Right cardiac atrium (tissue), 5 donors: Measurements from ENCODE around the gene PARP6. TPM values are rescaled to one million over a fixed set of nuclear protein-coding genes. Genes with fewer than 3 reads are reported as not detected.

Experiments
- ATAC-seq, 2 donors: fragments of 200-7000 bp; cut with Tn5 transposase; one replicate each; pipeline versions ENCODE4 v1.8.0 to v1.9.1; 2020; ENCODE audit warnings: moderate library complexity in 2 of 2, mild to moderate bottlenecking in 1 of 2
- DNase-seq, 3 donors: peaks; one replicate each; pipeline ENCODE4 v3.0.0-alpha.2; 2020
- H3K27ac ChIP-seq: one replicate; pipeline ENCODE4 v1.5.1; 2013; ENCODE audit warnings: mild to moderate bottlenecking, low read length, control low read depth, moderate library complexity
- H3K27me3 ChIP-seq: one replicate; pipeline ENCODE4 v1.6.1; 2013; ENCODE audit not compliant: control insufficient read depth, insufficient read depth
- H3K4me1 ChIP-seq: one replicate; pipeline ENCODE4 v1.6.1; 2013; ENCODE audit warnings: low read length; ENCODE audit not compliant: control insufficient read depth, insufficient read depth
- H3K4me3 ChIP-seq: one replicate; pipeline ENCODE4 v1.5.1; 2013; ENCODE audit warnings: low read length, control low read depth
- H3K9me3 ChIP-seq: one replicate; pipeline ENCODE4 v1.6.1; 2013; ENCODE audit warnings: low read length; ENCODE audit not compliant: control insufficient read depth
- WGBS: extraction: QIAGEN DNeasy Blood & Tissue Kit; methylation state at CpG from one replicate; pipeline ENCODE4 v1.1.7; 2013; 5-methylcytosine and 5-hydroxymethylcytosine counted together
- intact Hi-C, 4 donors: fragments of 100-400 bp; cut with DNase I; formaldehyde crosslinking; loops; one replicate each; pipeline versions ENCODE4 v1.11.0 to v1.14.0; 2022 to 2023
- polyA plus RNA-seq: library from polyadenylated mRNA; stranded (reverse); fragments of 200-250 nt; gene quantifications from one replicate; pipeline ENCODE4 v1.2.3, GENCODE V29; 2013
- total RNA-seq, 4 donors: library from RNA; stranded (reverse); fragmentation: NEBNext Ultra II Directional; extraction: Animal tissue kit (Norgen Biotek cat#: 25700); gene quantifications; one replicate each; pipeline ENCODE4 v1.2.1, GENCODE V29; 2021
- donor health status: healthy with polysubstance abuse.
- donor health status: DM: no; HTN: yes; CAD: no.
- donor health status: DM: no; HTN: no; CAD: no.
- donor health status: DM: no; HTN: yes; CAD: no; lungs with severe emphysema.
- donor health status: DM: yes; HTN: yes; CAD: no.

Gene PARP6
- total and polyA plus RNA-seq, 5 donors: 34.5 to 53.6 (median 43.7) TPM

GRCh38 chr15:72206677-72207000 lies 65.7 kb downstream of the PARP6 start:
- WGBS: 86% methylated on average over 5 of the region's 5 CpGs
- DNase-seq: no peak
- Histone ChIP-seq H3K27me3 (no peaks in the 10 kb centered on the region), H3K27ac (no peak overlapping the region), H3K9me3 (no peaks in the 10 kb centered on the region), H3K4me1 (peaks cover 16% of the 10 kb centered on the region), H3K4me3 (no peak overlapping the region)
- ATAC-seq: no peak
- intact Hi-C loops: loop anchor here in 1 of 4 donors (10.0 kb wide), 1 partner anchor 68 kb away; the partner anchor contains the start of gene PARP6

GRCh38 chr15:72205896-72206676 lies 66.3 kb downstream of the PARP6 start:
- Histone ChIP-seq H3K4me3 (no peak overlapping the region), H3K27ac (no peak overlapping the region), H3K27me3 (no peaks in the 10 kb centered on the region), H3K9me3 (no peaks in the 10 kb centered on the region), H3K4me1 (peaks cover 19% of the 10 kb centered on the region)
- ATAC-seq (no peak), DNase-seq (no peak)
- intact Hi-C loops: loop anchor here in 1 of 4 donors (10.0 kb wide), 1 partner anchor 69 kb away; the partner anchor contains the start of gene PARP6
- 91% methylated on average over 10 of the region's 10 CpGs for WGBS

- peaks cover 21% of the 10 kb centered on the region for H3K4me1 ChIP-seq
- DNase-seq (no peak), ATAC-seq (no peak)
- no peaks in the 10 kb centered on the region for H3K27me3 ChIP-seq
- 90% methylated on average over 2 of the region's 2 CpGs for WGBS
- H3K4me3 ChIP-seq: no peak overlapping the region
- H3K27ac ChIP-seq: no peak overlapping the region
- intact Hi-C loops: loop anchor here in 1 of 4 donors (10.0 kb wide), 1 partner anchor 70 kb away; the partner anchor contains the start of gene PARP6
- H3K9me3 ChIP-seq: no peaks in the 10 kb centered on the region
Measured at GRCh38 chr15:72205273-72205672, 67.1 kb downstream of the PARP6 start.

- ATAC-seq (peak; percentile 80 to 90), DNase-seq (peak; percentile 77 to 90 (median 89))
- no peak overlapping the region for H3K4me3 ChIP-seq
- peak overlapping the region; percentile 80 for H3K27ac ChIP-seq
- intact Hi-C loops: loop anchor here in 1 of 4 donors (10.0 kb wide), 1 partner anchor 71 kb away; the partner anchor contains the start of gene PARP6
- no peaks in the 10 kb centered on the region for H3K27me3 ChIP-seq
- 15% methylated on average over 5 of the region's 5 CpGs for WGBS
- no peaks in the 10 kb centered on the region for H3K9me3 ChIP-seq
- peaks cover 24% of the 10 kb centered on the region for H3K4me1 ChIP-seq
Measured at GRCh38 chr15:72203507-72203837, 68.9 kb downstream of the PARP6 start.

GRCh38 chr15:72202801-72203506 lies 69.4 kb downstream of the PARP6 start:
- WGBS: 78% methylated on average over 8 of the region's 8 CpGs
- Histone ChIP-seq H3K4me1 (peaks cover 24% of the 10 kb centered on the region), H3K9me3 (no peaks in the 10 kb centered on the region), H3K27me3 (no peaks in the 10 kb centered on the region), H3K27ac (peak overlapping the region; percentile 80), H3K4me3 (no peak overlapping the region)
- ATAC-seq (no peak), DNase-seq (no peak)
- intact Hi-C loops: loop anchor here in 1 of 4 donors (10.0 kb wide), 1 partner anchor 72 kb away; the partner anchor contains the start of gene PARP6

GRCh38 chr15:72202302-72202701 lies 70.1 kb downstream of the PARP6 start:
- ATAC-seq: no peak
- Histone ChIP-seq H3K9me3 (no peaks in the 10 kb centered on the region), H3K27ac (peak overlapping the region; percentile 80), H3K4me3 (no peak overlapping the region), H3K4me1 (peaks cover 24% of the 10 kb centered on the region), H3K27me3 (no peaks in the 10 kb centered on the region)
- WGBS: 90% methylated on average over 13 of the region's 13 CpGs
- intact Hi-C loops: loop anchor here in 1 of 4 donors (10.0 kb wide), 1 partner anchor 72 kb away; the partner anchor contains the start of gene PARP6
- no peak for DNase-seq

GRCh38 chr15:72201391-72201921 lies 70.9 kb downstream of the PARP6 start:
- ATAC-seq (no peak), DNase-seq (no peak)
- no peak overlapping the region for H3K4me3 ChIP-seq
- no peaks in the 10 kb centered on the region for H3K9me3 ChIP-seq
- peaks cover 24% of the 10 kb centered on the region for H3K4me1 ChIP-seq
- WGBS: 54% methylated on average over 3 of the region's 3 CpGs
- H3K27ac ChIP-seq: peak overlapping the region; percentile 65
- intact Hi-C loops: loop anchor here in 1 of 4 donors (10.0 kb wide), 1 partner anchor 73 kb away; the partner anchor contains the start of gene PARP6
- no peaks in the 10 kb centered on the region for H3K27me3 ChIP-seq

- Histone ChIP-seq H3K4me1 (peaks cover 24% of the 10 kb centered on the region), H3K9me3 (no peaks in the 10 kb centered on the region), H3K4me3 (no peak overlapping the region), H3K27ac (peak overlapping the region; percentile 31), H3K27me3 (no peaks in the 10 kb centered on the region)
- DNase-seq (no peak), ATAC-seq (no peak)
- 79% methylated on average over 15 of the region's 15 CpGs for WGBS
- intact Hi-C loops: loop anchor here in 1 of 4 donors (10.0 kb wide), 1 partner anchor 74 kb away; the partner anchor contains the start of gene PARP6
Measured at GRCh38 chr15:72200395-72201237, 71.7 kb downstream of the PARP6 start.

GRCh38 chr15:72199721-72200212 lies 72.6 kb downstream of the PARP6 start:
- Histone ChIP-seq H3K27me3 (no peaks in the 10 kb centered on the region), H3K4me1 (peaks cover 22% of the 10 kb centered on the region), H3K4me3 (no peak overlapping the region), H3K27ac (peak overlapping the region; percentile 31), H3K9me3 (no peaks in the 10 kb centered on the region)
- ATAC-seq: peak; percentile 59 to 66
- WGBS: 46% methylated on average over 2 of the region's 2 CpGs
- intact Hi-C loops: loop anchor here in 2 of 4 donors (5.0 to 10.0 kb wide), 2 partner anchors 73 to 75 kb away; partner anchors contain the start of gene PARP6 (in 2 of the 2)
- DNase-seq: peak; percentile 67 to 88 (median 81)

GRCh38 chr15:72199205-72199515 lies 73.2 kb downstream of the PARP6 start:
- intact Hi-C loops: loop anchor here in 1 of 4 donors (5.0 kb wide), 1 partner anchor 73 kb away; the partner anchor contains the start of gene PARP6
- WGBS: 94% methylated on average over 2 of the region's 2 CpGs
- DNase-seq (no peak), ATAC-seq (no peak)
- Histone ChIP-seq H3K27me3 (no peaks in the 10 kb centered on the region), H3K9me3 (no peaks in the 10 kb centered on the region), H3K4me1 (peaks cover 20% of the 10 kb centered on the region), H3K4me3 (no peak overlapping the region), H3K27ac (no peak overlapping the region)
